HepG2 (cell line): ENCODE data around the gene PLIN3. TPM values are rescaled to one million over a fixed set of nuclear protein-coding genes. Genes with fewer than 3 reads are reported as not detected.

Experiments
- ATAC-seq: fragments of 200-7000 bp; cut with Tn5 transposase; 3 replicates; pipeline ENCODE4 v1.9.1; 2020; ENCODE audit warnings: mild to moderate bottlenecking, moderate library complexity
- BruUV-seq: library from RNA; stranded (reverse); fragments of 400-500 nt; replicated peaks from 2 replicates; lab custom pipeline; 2021; lab: Mats Ljungman, UMichigan
- CTCF ChIA-PET: fragments of 300-600 bp; formaldehyde crosslinking; extraction: SDS; loops from one replicate; lab custom pipeline; 2021; ENCODE audit warnings: low total read pairs, inconsistent platforms, low intra/inter-chr PET ratio; lab: Yijun Ruan, JAX
- POLR2A ChIA-PET: fragments of 350-600 bp; sonication (Branson Sonifier 250); formaldehyde crosslinking; loops from one replicate; lab custom pipeline; 2020; ENCODE audit warnings: antibody characterized with exemption, inconsistent platforms; lab: Yijun Ruan, JAX
- DNase-seq: peaks from one replicate; pipeline ENCODE4 v3.0.0-alpha.2; 2015; ENCODE audit warnings: low spot score
- FAIRE-seq: peaks from 3 replicates; lab custom pipeline; 2011; peaks lifted over from hg19 to GRCh38; lab: Jason Lieb, UNC
- H2AFZ ChIP-seq: one replicate; pipeline ENCODE4 v1.6.1; 2011; ENCODE audit warnings: low read length, inconsistent platforms
- H3K27ac ChIP-seq: fragments of 300-600 bp; 3 replicates; pipeline ENCODE4 v1.8.0; 2011; ENCODE audit warnings: mixed run types, mild to moderate bottlenecking, mixed read lengths, low read length, inconsistent platforms; ENCODE audit not compliant: insufficient read depth; ENCODE audit errors: extremely low read length
- H3K27me3 ChIP-seq, 2 experiments: fragments of 200-600 bp in 1 of 2; 2 replicates in 1 of 2; 3 replicates in 1 of 2; pipeline versions ENCODE4 v1.6.0 to v1.8.0; 2011; ENCODE audit warnings: low read length in 2 of 2, mild to moderate bottlenecking in 2 of 2, moderate library complexity in 2 of 2, inconsistent platforms in 1 of 2; ENCODE audit not compliant: insufficient read depth in 2 of 2, control insufficient read depth in 1 of 2
- H3K36me3 ChIP-seq, 2 experiments: fragments of 200-600 bp in 1 of 2; replicated peaks in 1 of 2; 2 replicates in 1 of 2; 3 replicates in 1 of 2; pipeline versions ENCODE4 v1.5.1 to v1.8.0; 2011; ENCODE audit warnings: low read length in 2 of 2, inconsistent platforms in 1 of 2; ENCODE audit not compliant: insufficient read depth in 2 of 2, control insufficient read depth in 1 of 2
- H3K4me1 ChIP-seq: 2 replicates; pipeline ENCODE4 v1.5.1; 2012; ENCODE audit warnings: low read length, inconsistent platforms; ENCODE audit not compliant: insufficient read depth
- H3K4me2 ChIP-seq: 2 replicates; pipeline ENCODE4 v1.6.0; 2011; ENCODE audit warnings: low read depth, low read length, inconsistent platforms
- H3K4me3 ChIP-seq, 3 experiments: fragments of 200-600 bp in 1 of 3; sonication (generic), shearing (Covaris generic) in 1 of 3; replicated peaks in 1 of 3; 2 replicates each; pipeline ENCODE4 v1.5.1; 2011 to 2016; ENCODE audit warnings: low read length in 3 of 3, inconsistent platforms in 2 of 3, low read depth in 2 of 3, mild to moderate bottlenecking in 2 of 3, control low read depth in 1 of 3, mixed read lengths in 1 of 3; ENCODE audit not compliant: insufficient read depth in 1 of 3
- H3K79me2 ChIP-seq: one replicate; pipeline ENCODE4 v1.6.1; 2011; ENCODE audit warnings: low read length, inconsistent platforms; ENCODE audit not compliant: insufficient read depth
- H3K9ac ChIP-seq: 2 replicates; pipeline ENCODE4 v1.6.0; 2011; ENCODE audit warnings: mild to moderate bottlenecking, low read depth, low read length, inconsistent platforms; ENCODE audit not compliant: insufficient read depth
- H3K9me3 ChIP-seq: 2 replicates; pipeline ENCODE4 v1.5.1; 2012; ENCODE audit warnings: mild to moderate bottlenecking, low read length
- H4K20me1 ChIP-seq: 2 replicates; pipeline ENCODE4 v1.6.0; 2011; ENCODE audit warnings: inconsistent platforms, mild to moderate bottlenecking, low read length, moderate library complexity; ENCODE audit not compliant: insufficient read depth
- ADNP ChIP-seq: sonication (generic); formaldehyde crosslinking; IDR thresholded peaks from 2 replicates; pipeline ENCODE4 v1.4.0; 2020; ENCODE audit warnings: missing genetic modification reagents
- CREB3 ChIP-seq: sonication (generic); formaldehyde crosslinking; IDR thresholded peaks from 2 replicates; pipeline ENCODE4 v1.5.0; 2020; ENCODE audit warnings: missing genetic modification reagents
- DMAP1 ChIP-seq: IDR thresholded peaks from 2 replicates; pipeline ENCODE4 v1.6.1; 2016
- DNMT1 ChIP-seq: sonication (generic); formaldehyde crosslinking; IDR thresholded peaks from 2 replicates; pipeline ENCODE4 v1.5.1; 2020; ENCODE audit warnings: mild to moderate bottlenecking, missing genetic modification reagents
- KLF9 ChIP-seq: IDR thresholded peaks from 2 replicates; pipeline ENCODE4 v1.6.1; 2016; ENCODE audit warnings: low read depth
- NFRKB ChIP-seq: fragments of 450-650 bp; IDR thresholded peaks from 2 replicates; pipeline ENCODE4 v1.6.1; 2017
- ZBTB10 ChIP-seq: sonication (generic); formaldehyde crosslinking; IDR thresholded peaks from 2 replicates; pipeline ENCODE4 v1.4.0; 2020; ENCODE audit warnings: missing genetic modification reagents, borderline replicate concordance
- ZMYM3 ChIP-seq: sonication (generic); formaldehyde crosslinking; IDR thresholded peaks from 2 replicates; pipeline ENCODE4 v1.5.1; 2020; ENCODE audit warnings: mild to moderate bottlenecking, missing genetic modification reagents
- ZNF121 ChIP-seq: sonication (generic); formaldehyde crosslinking; IDR thresholded peaks from 2 replicates; pipeline ENCODE4 v1.5.0; 2020; ENCODE audit warnings: mild to moderate bottlenecking, missing genetic modification reagents
- WGBS: methylation state at CpG from one replicate; pipeline ENCODE4 v1.1.6; 2017; ENCODE audit warnings: low lambda C conversion rate; 5-methylcytosine and 5-hydroxymethylcytosine counted together
- in situ Hi-C: cut with HindIII; loops from 2 replicates; pipeline ENCODE4 v1.10.0; 2017; ENCODE audit warnings: low pct_unique_long_range_greater_than_20kb; ENCODE audit not compliant: extremely low pct_ligation_motif_present
- intact Hi-C: fragments of 100-400 bp; cut with micrococcal nuclease; formaldehyde crosslinking; loops from one replicate; pipeline ENCODE4 v1.10.0; 2022; ENCODE audit not compliant: unreplicated experiment
- polyA plus RNA-seq, 8 experiments: library from polyadenylated mRNA; depleted of rRNA in 3 of 8; stranded (reverse) in 7 of 8; unstranded in 1 of 8; fragments of >200 nt; fragmentation: Illumina TruSeq in 4 of 8; extraction: Trizol in 4 of 8; gene quantifications; 2 replicates each; pipeline versions ENCODE4 v1.2.1 to v1.2.3, GENCODE V29; 2011 to 2016; ENCODE audit warnings: low read depth in 4 of 8, missing spikeins in 1 of 8, mixed read lengths in 1 of 8; ENCODE audit not compliant: insufficient read depth in 1 of 8
- total RNA-seq, 5 experiments: library from RNA; depleted of rRNA; stranded (reverse); fragments of >200 nt; fragmentation: Illumina TruSeq; extraction: Trizol; gene quantifications; 2 replicates each; pipeline ENCODE4 v1.2.3, GENCODE V29; 2016; ENCODE audit warnings: low read depth in 1 of 5

Gene PLIN3
- total and polyA plus RNA-seq, 2 of the 13 experiments (the other 11 are each of a cell fraction or from before 2014, with no cell fraction given) = 49.3 to 57.9 TPM

DNA sequence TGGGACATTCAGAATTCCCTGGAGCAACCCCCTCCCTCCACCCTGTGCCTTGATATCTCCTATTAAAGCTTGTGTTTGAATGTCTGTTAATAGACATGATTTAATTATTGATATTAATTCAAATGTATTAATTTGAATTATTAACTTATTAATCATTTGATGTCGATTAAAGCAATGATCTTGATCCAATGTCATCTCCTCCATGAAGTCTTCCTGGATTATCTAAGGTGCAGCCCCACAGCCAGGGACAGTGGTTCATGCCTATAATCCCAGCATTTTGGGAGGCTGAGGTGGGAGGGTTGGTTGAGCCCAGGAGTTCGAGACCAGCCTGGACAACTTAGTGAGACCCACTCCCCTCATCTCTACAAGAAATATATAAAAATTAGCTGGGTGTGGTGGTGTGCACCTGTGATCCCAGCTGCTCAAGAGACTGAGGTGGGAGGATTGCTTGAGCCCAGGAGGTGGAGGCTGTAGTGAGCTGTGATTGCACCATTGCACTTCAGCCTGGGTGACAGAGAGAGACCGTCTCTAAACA is 66.3 kb downstream of the PLIN3 start:
- ATAC-seq (no peak), FAIRE-seq (no peak), DNase-seq (no peak)
- no TSS peak for BruUV-seq
- Histone ChIP-seq H3K4me1 (peaks cover 23% of the 10 kb centered on the region), H3K9ac (peak overlapping the region; percentile 39; the same call in 1 of the 2 replicates), H4K20me1 (no peaks in the 10 kb centered on the region), H2AFZ (no peak overlapping the region), H3K9me3 (no peaks in the 10 kb centered on the region), H3K27ac (no peak overlapping the region), H3K36me3 (peaks cover 0 to 5% of the 10 kb centered on the region in 2 experiments; a peak in 1 of 5 replicates), H3K4me3 (peak overlapping the region; percentile 31 to 54 (median 53); a peak in 5 of 6 replicates), H3K79me2 (peaks cover 5% of the 10 kb centered on the region), H3K4me2 (peak overlapping the region; percentile 67), H3K27me3 (no peaks in the 10 kb centered on the region)
- peak; percentile 22; the same call in 1 of the 2 replicates for TF ChIP-seq ZNF121 (CRISPR knock-in tag)
- no peak for TF ChIP-seq ADNP (CRISPR knock-in tag)
- TF ChIP-seq ZBTB10 (CRISPR knock-in tag) = no peak
- no peak for TF ChIP-seq CREB3 (CRISPR knock-in tag)
- no peak for TF ChIP-seq KLF9
- TF ChIP-seq DMAP1 (CRISPR knock-in tag) = 0 out of 2 replicates have a peak, but pooled peaks have one; percentile 1
- no peak for TF ChIP-seq NFRKB
- TF ChIP-seq DNMT1 (CRISPR knock-in tag) = no peak
- TF ChIP-seq ZMYM3 (CRISPR knock-in tag) = no peak
- WGBS = 33% methylated on average over 3 of the region's 3 CpGs
- in situ Hi-C loops (no loop called here), intact Hi-C loops (no loop called here)
- ChIA-PET CTCF (no interaction called here), POLR2A (interaction anchor here (1.6 kb wide), 1 partner anchor 10 kb away, joined by 3 read pairs; the partner anchor contains the start of gene FEM1A)
